ENCODE data around the gene PRX.

DNA sequence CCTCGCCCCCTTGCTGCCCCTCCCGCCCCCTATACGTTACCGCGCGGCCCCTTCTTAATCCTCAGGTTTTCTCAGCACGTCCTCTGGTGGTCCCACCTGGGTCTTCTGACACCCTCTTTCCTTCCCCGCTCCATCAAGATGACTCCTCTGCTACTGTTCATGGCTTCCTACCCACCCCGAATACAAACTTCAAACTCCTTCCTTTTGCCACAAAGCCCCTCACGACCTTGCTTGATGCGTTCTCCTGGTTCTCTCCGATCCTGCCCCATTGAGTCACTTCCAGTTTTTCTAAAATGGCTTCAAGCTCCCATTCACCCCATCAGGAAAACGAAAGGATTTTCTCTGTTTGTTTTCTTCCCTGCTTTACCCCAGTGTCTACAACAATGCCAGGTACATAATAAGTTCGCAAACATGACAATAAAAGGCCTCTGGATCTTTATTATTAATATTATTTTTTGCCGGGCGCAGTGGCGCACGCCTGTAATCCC, 31.7 kb upstream of the PRX start:
- TF ChIP-seq, protein P1, sequence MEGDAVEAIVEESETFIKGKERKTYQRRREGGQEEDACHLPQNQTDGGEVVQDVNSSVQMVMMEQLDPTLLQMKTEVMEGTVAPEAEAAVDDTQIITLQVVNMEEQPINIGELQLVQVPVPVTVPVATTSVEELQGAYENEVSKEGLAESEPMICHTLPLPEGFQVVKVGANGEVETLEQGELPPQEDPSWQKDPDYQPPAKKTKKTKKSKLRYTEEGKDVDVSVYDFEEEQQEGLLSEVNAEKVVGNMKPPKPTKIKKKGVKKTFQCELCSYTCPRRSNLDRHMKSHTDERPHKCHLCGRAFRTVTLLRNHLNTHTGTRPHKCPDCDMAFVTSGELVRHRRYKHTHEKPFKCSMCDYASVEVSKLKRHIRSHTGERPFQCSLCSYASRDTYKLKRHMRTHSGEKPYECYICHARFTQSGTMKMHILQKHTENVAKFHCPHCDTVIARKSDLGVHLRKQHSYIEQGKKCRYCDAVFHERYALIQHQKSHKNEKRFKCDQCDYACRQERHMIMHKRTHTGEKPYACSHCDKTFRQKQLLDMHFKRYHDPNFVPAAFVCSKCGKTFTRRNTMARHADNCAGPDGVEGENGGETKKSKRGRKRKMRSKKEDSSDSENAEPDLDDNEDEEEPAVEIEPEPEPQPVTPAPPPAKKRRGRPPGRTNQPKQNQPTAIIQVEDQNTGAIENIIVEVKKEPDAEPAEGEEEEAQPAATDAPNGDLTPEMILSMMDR (conservative IDR thresholded peaks at IDR 0.05): no peak
- no peak for TF ChIP-seq EZH2 (IDR thresholded peaks at IDR 0.05; ENCODE audit: low read depth)
